Keratinocyte (primary cell): Measurements from ENCODE around the gene SESTD1.

Source experiments
- EZH2 ChIP-seq: IDR thresholded peaks from one replicate; pipeline ENCODE4 v1.6.1; 2012; ENCODE audit warnings: inconsistent platforms, mild to moderate bottlenecking, low read length, moderate library complexity
- TF ChIP-seq, protein P1 (sequence below), 3 experiments: IDR thresholded peaks in 1 of 3; conservative IDR thresholded peaks in 1 of 3; optimal IDR thresholded peaks in 1 of 3; 2 replicates in 2 of 3; 3 replicates in 1 of 3; pipeline versions ENCODE3 to v1.5.1; 2011; ENCODE audit warnings: low read length in 3 of 3, mild to moderate bottlenecking in 3 of 3, moderate library complexity in 2 of 3, control low read depth in 1 of 3, inconsistent platforms in 1 of 3; ENCODE audit not compliant: insufficient read depth in 2 of 3; ENCODE audit errors: extremely low read depth in 1 of 3

DNA sequence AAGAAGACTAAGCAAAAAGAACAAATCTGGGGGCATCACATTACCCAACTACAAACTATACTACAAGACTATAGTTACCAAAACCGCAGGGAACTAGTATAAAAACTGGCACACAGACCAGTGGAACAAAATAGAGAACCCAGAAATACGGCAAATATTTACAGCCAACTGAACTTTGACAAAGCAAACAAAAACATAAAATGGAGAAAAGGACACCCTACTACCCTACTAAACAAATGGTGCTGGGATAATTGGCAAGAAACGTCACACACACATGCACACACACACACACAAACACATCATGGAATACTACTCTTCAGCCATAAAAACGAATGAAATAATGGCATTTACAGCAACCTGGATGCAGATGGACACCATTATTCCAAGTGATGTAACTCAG lies 53.3 kb downstream of the SESTD1 start:
- TF ChIP-seq, protein P1, sequence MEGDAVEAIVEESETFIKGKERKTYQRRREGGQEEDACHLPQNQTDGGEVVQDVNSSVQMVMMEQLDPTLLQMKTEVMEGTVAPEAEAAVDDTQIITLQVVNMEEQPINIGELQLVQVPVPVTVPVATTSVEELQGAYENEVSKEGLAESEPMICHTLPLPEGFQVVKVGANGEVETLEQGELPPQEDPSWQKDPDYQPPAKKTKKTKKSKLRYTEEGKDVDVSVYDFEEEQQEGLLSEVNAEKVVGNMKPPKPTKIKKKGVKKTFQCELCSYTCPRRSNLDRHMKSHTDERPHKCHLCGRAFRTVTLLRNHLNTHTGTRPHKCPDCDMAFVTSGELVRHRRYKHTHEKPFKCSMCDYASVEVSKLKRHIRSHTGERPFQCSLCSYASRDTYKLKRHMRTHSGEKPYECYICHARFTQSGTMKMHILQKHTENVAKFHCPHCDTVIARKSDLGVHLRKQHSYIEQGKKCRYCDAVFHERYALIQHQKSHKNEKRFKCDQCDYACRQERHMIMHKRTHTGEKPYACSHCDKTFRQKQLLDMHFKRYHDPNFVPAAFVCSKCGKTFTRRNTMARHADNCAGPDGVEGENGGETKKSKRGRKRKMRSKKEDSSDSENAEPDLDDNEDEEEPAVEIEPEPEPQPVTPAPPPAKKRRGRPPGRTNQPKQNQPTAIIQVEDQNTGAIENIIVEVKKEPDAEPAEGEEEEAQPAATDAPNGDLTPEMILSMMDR (optimal IDR thresholded peaks at IDR 0.05 in 1 of 3, IDR thresholded peaks at IDR 0.05 in 1 of 3, conservative IDR thresholded peaks at IDR 0.05 in 1 of 3; ENCODE audit: extremely low read depth in 1 of 3, insufficient read depth in 2 of 3, low read length in 3 of 3) = no peak
- no peak for TF ChIP-seq EZH2
